HG03354 (cell line): ENCODE results near the gene SLC23A2.
"Not testable (repeated sequence)": the region's sequence is repeated elsewhere in the genome, so short reads cannot be mapped to it uniquely, and the experiment has no call there.

Experiments used
- ATAC-seq: cut with Tn5 transposase; IDR thresholded peaks from one replicate; pipeline ENCODE4 v1.9.1; 2021; ENCODE audit warnings: mild to moderate bottlenecking; ENCODE audit not compliant: unreplicated experiment, poor library complexity, severe bottlenecking

The SLC23A2 gene

GRCh38 chr20:4944518-4945313 lies 56.6 kb downstream of the SLC23A2 start:
- ATAC-seq, result no peak

GRCh38 chr20:4942331-4942730 lies 59.0 kb downstream of the SLC23A2 start:
- no peak for ATAC-seq

- no peak for ATAC-seq
Measured at GRCh38 chr20:4937407-4938319, 63.6 kb downstream of the SLC23A2 start.

- ATAC-seq, result no peak
Measured at GRCh38 chr20:4936851-4937406, 64.4 kb downstream of the SLC23A2 start.

- no peak for ATAC-seq
Measured at GRCh38 chr20:4936392-4936850, 64.9 kb downstream of the SLC23A2 start.

- ATAC-seq, result no peak
Measured at GRCh38 chr20:4932061-4932460, 69.2 kb downstream of the SLC23A2 start.

- no peak for ATAC-seq
Measured at GRCh38 chr20:4929686-4930397, 71.5 kb downstream of the SLC23A2 start.

- no peak for ATAC-seq
Measured at GRCh38 chr20:4926531-4927156, 74.7 kb downstream of the SLC23A2 start.

GRCh38 chr20:4925842-4926530 lies 75.3 kb downstream of the SLC23A2 start:
- no peak for ATAC-seq

- no peak for ATAC-seq
Measured at GRCh38 chr20:4924446-4924845, 76.9 kb downstream of the SLC23A2 start.

GRCh38 chr20:4924032-4924431 lies 77.3 kb downstream of the SLC23A2 start:
- ATAC-seq, result no peak

- ATAC-seq, result no peak
Measured at GRCh38 chr20:4922186-4922585, 79.1 kb downstream of the SLC23A2 start.

- ATAC-seq, result not testable (repeated sequence)
Measured at GRCh38 chr20:4921271-4921670, 80.0 kb downstream of the SLC23A2 start.

- ATAC-seq, result no peak
Measured at GRCh38 chr20:4920655-4921054, 80.7 kb downstream of the SLC23A2 start.

GRCh38 chr20:4920131-4920530 lies 81.2 kb downstream of the SLC23A2 start:
- ATAC-seq, result no peak

- no peak for ATAC-seq
Measured at GRCh38 chr20:4919047-4919704, 82.1 kb downstream of the SLC23A2 start.

- ATAC-seq, result no peak
Measured at GRCh38 chr20:4918473-4918872, 82.8 kb downstream of the SLC23A2 start.
